K562 (cell line): ENCODE measurements around the gene GALR3. TPM values are rescaled to one million over a fixed set of nuclear protein-coding genes. Genes with fewer than 3 reads are reported as not detected.

ENCODE experiments used
- ATAC-seq: fragments of 200-7000 bp; cut with Tn5 transposase; 3 replicates; pipeline ENCODE4 v1.9.1; 2020; ENCODE audit warnings: moderate library complexity
- BruUV-seq: library from RNA; stranded (reverse); fragments of 400-500 nt; replicated peaks from 2 replicates; lab custom pipeline; 2021; lab: Mats Ljungman, UMichigan
- CTCF ChIA-PET: fragments of 300-600 bp; formaldehyde crosslinking; extraction: SDS; loops from one replicate; lab custom pipeline; 2021; ENCODE audit warnings: low intra/inter-chr PET ratio; lab: Yijun Ruan, JAX
- POLR2A ChIA-PET: fragments of 300-600, 350-650 bp; sonication (Branson Sonifier 250); formaldehyde crosslinking; extraction: SDS; loops from one replicate; lab custom pipeline; 2021; ENCODE audit warnings: antibody characterized with exemption, inconsistent platforms; lab: Yijun Ruan, JAX
- DNase-seq, 4 experiments: peaks; one replicate each; pipeline versions ENCODE4 v3.0.0 to v3.0.0-alpha.2; 2011 to 2018; ENCODE audit warnings: low spot score in 3 of 4, mixed read lengths in 3 of 4; ENCODE audit errors: extremely low read depth in 1 of 4
- FAIRE-seq: peaks from 2 replicates; lab custom pipeline; 2011; peaks lifted over from hg19 to GRCh38; lab: Jason Lieb, UNC
- H2AFZ ChIP-seq: 2 replicates; pipeline ENCODE4 v1.6.0; 2011; ENCODE audit warnings: low read depth, low read length, control low read depth, inconsistent platforms
- H3K27ac ChIP-seq: fragments of 200-600 bp; 3 replicates; pipeline ENCODE4 v1.8.0; 2011; ENCODE audit warnings: low read depth, mild to moderate bottlenecking, control low read depth, inconsistent platforms, low read length, moderate library complexity, mixed read lengths; ENCODE audit errors: extremely low read depth
- H3K27me3 ChIP-seq, 2 experiments: fragments of 300-600 bp in 1 of 2; 2 replicates in 1 of 2; 3 replicates in 1 of 2; pipeline versions ENCODE4 v1.6.0 to v1.8.0; 2011; ENCODE audit warnings: inconsistent platforms in 2 of 2, low read length in 2 of 2, mild to moderate bottlenecking in 1 of 2, mixed read lengths in 1 of 2, moderate library complexity in 1 of 2; ENCODE audit not compliant: control insufficient read depth in 2 of 2, insufficient read depth in 2 of 2
- H3K36me3 ChIP-seq: fragments of 300-600 bp; 3 replicates; pipeline ENCODE4 v1.8.0; 2011; ENCODE audit warnings: mild to moderate bottlenecking, low read length, inconsistent platforms; ENCODE audit not compliant: control insufficient read depth, insufficient read depth
- H3K4me1 ChIP-seq, 2 experiments: fragments of 200-600 bp in 1 of 2; replicated peaks in 1 of 2; 2 replicates in 1 of 2; 3 replicates in 1 of 2; pipeline versions ENCODE4 v1.5.1 to v1.8.0; 2011; ENCODE audit warnings: inconsistent platforms in 2 of 2, low read length in 2 of 2, mild to moderate bottlenecking in 1 of 2, mixed read lengths in 1 of 2, moderate library complexity in 1 of 2; ENCODE audit not compliant: control insufficient read depth in 2 of 2, insufficient read depth in 2 of 2
- H3K4me2 ChIP-seq: 2 replicates; pipeline ENCODE4 v1.6.1; 2011; ENCODE audit warnings: low read length, control low read depth, inconsistent platforms, mixed read lengths; ENCODE audit not compliant: insufficient read depth
- H3K4me3 ChIP-seq: fragments of 200-600 bp; sonication (generic), shearing (Covaris generic); 2 replicates; pipeline ENCODE4 v1.5.1; 2016; ENCODE audit warnings: control low read depth, inconsistent platforms
- H3K79me2 ChIP-seq: fragments of 200-600 bp; 3 replicates; pipeline ENCODE4 v1.8.0; 2011; ENCODE audit warnings: low read length, inconsistent platforms; ENCODE audit not compliant: control insufficient read depth, insufficient read depth
- H3K9ac ChIP-seq, 2 experiments: 2 replicates each; pipeline versions ENCODE4 v1.6.0 to v1.6.1; 2011; ENCODE audit warnings: low read depth in 2 of 2, low read length in 2 of 2, control low read depth in 1 of 2, inconsistent platforms in 1 of 2, mild to moderate bottlenecking in 1 of 2, mixed read lengths in 1 of 2; ENCODE audit not compliant: insufficient read depth in 1 of 2
- H3K9me1 ChIP-seq: one replicate; pipeline ENCODE4 v1.6.0; 2011; ENCODE audit warnings: inconsistent platforms, mild to moderate bottlenecking, low read length, moderate library complexity; ENCODE audit not compliant: control insufficient read depth, insufficient read depth
- H3K9me3 ChIP-seq: replicated peaks from 2 replicates; pipeline ENCODE4 v1.5.1; 2011; ENCODE audit warnings: low read depth, low read length, inconsistent platforms; ENCODE audit not compliant: control insufficient read depth, insufficient read depth
- H4K20me1 ChIP-seq: replicated peaks from 2 replicates; pipeline ENCODE4 v1.6.1; 2011; ENCODE audit warnings: low read length, inconsistent platforms, mixed read lengths; ENCODE audit not compliant: control insufficient read depth, insufficient read depth
- RBFOX2 ChIP-seq: fragments of 200-400 bp; formaldehyde crosslinking; IDR thresholded peaks from 2 replicates; pipeline ENCODE4 v1.6.1; 2017; ENCODE audit warnings: low read depth, mild to moderate bottlenecking, low read length, moderate library complexity
- TBP ChIP-seq: optimal IDR thresholded peaks from 2 replicates; pipeline ENCODE3; 2011; ENCODE audit warnings: low read depth, low read length, improper control_type of control experiment
- YY1 ChIP-seq, 3 experiments: IDR thresholded peaks; 2 replicates each; pipeline ENCODE4 v1.6.1; 2011; ENCODE audit warnings: low read length in 2 of 3, mild to moderate bottlenecking in 2 of 3, moderate library complexity in 2 of 3, borderline replicate concordance in 1 of 3, control low read depth in 1 of 3, low read depth in 1 of 3; ENCODE audit not compliant: insufficient read depth in 3 of 3, insufficient replicate concordance in 2 of 3, control insufficient read depth in 1 of 3, insufficient read length in 1 of 3; ENCODE audit errors: extremely low read depth in 1 of 3
- WGBS: fragments of 100-300 bp; shearing (Covaris generic); methylation state at CpG from one replicate; pipeline ENCODE4 v1.1.6; 2016; ENCODE audit warnings: low coverage, mixed read lengths; ENCODE audit not compliant: insufficient coverage; ENCODE audit errors: missing lambda C conversion rate; 5-methylcytosine and 5-hydroxymethylcytosine counted together
- in situ Hi-C: fragments of 300-500 bp; cut with MboI; formaldehyde crosslinking; loops from 4 replicates; pipeline ENCODE4 v1.15.0; 2018; ENCODE audit warnings: inconsistent platforms, mixed read lengths
- intact Hi-C: fragments of 100-400 bp; cut with micrococcal nuclease; formaldehyde crosslinking; loops from 2 replicates; pipeline ENCODE4 v1.14.2; 2022
- polyA plus RNA-seq, 8 experiments: library from polyadenylated mRNA; depleted of rRNA in 4 of 8; stranded (reverse) in 5 of 8; unstranded in 3 of 8; fragments of >200 nt; fragmentation: Nextera tagmentation in 2 of 8; fragmentation: Illumina TruSeq in 1 of 8; extraction: Ambion mirVana in 2 of 8; extraction: Trizol in 1 of 8; gene quantifications; 2 replicates each; pipeline versions ENCODE4 v1.2.1 to v1.2.3, GENCODE V29; 2011 to 2014; ENCODE audit warnings: inconsistent platforms in 1 of 8, missing spikeins in 1 of 8
- total RNA-seq, 7 experiments: library from RNA; depleted of rRNA in 6 of 7; stranded (reverse); fragments of >200 nt in 6 of 7; fragmentation: Illumina TruSeq in 2 of 7; extraction: Trizol in 2 of 7; gene quantifications; 2 replicates each; pipeline versions ENCODE4 v1.2.1 to v1.2.3, GENCODE V29; 2011 to 2021; ENCODE audit warnings: low replicate concordance in 1 of 7

The GALR3 gene
- total and polyA plus RNA-seq, 9 of the 15 experiments (the other 6 are each of a cell fraction or from before 2014, with no cell fraction given) = 0.13 TPM; not detected in 8

DNA sequence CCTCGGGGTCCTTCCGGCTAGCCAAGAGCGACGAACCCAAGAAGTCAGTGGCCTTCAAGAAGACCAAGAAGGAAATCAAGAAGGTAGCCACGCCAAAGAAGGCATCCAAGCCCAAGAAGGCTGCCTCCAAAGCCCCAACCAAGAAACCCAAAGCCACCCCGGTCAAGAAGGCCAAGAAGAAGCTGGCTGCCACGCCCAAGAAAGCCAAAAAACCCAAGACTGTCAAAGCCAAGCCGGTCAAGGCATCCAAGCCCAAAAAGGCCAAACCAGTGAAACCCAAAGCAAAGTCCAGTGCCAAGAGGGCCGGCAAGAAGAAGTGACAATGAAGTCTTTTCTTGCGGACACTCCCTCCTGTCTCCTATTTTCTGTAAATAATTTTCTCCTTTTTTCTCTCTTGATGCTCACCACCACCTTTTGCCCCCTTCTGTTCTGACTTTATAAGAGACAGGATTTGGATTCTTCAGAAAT lies 17.3 kb upstream of the GALR3 start:
- FAIRE-seq = no peak
- H3K27ac ChIP-seq = peak overlapping the region; percentile 69
- in situ Hi-C loops (no loop called here), intact Hi-C loops (no loop called here)
- no peaks in the 10 kb centered on the region for H3K9me3 ChIP-seq
- no TSS peak for BruUV-seq
- 75% methylated on average over 8 of the region's 10 CpGs for WGBS
- H2AFZ ChIP-seq = peak overlapping the region; percentile 85
- no peaks in the 10 kb centered on the region for H4K20me1 ChIP-seq
- no peak overlapping the region for H3K4me2 ChIP-seq
- H3K36me3 ChIP-seq = peaks cover 7% of the 10 kb centered on the region; the same call in 2 of the 3 replicates
- H3K27me3 ChIP-seq = no peaks in the 10 kb centered on the region
- peaks cover 34 to 58% of the 10 kb centered on the region in 2 experiments for H3K4me1 ChIP-seq
- H3K9me1 ChIP-seq = no peaks in the 10 kb centered on the region
- TF ChIP-seq RBFOX2 (0 out of 2 replicates have a peak, but pooled peaks have one; percentile 4), TBP (peak; percentile 16), YY1 (IDR thresholded peaks at IDR 0.05; ENCODE audit: borderline replicate concordance in 1 of 3, control insufficient read depth in 1 of 3, extremely low read depth in 1 of 3, insufficient read depth in 3 of 3, insufficient read length in 1 of 3, insufficient replicate concordance in 2 of 3, low read depth in 1 of 3, low read length in 2 of 3) (no peak)
- no peak for DNase-seq
- H3K4me3 ChIP-seq = no peak overlapping the region
- POLR2A ChIA-PET = no interaction called here
- CTCF ChIA-PET = no interaction called here
- ATAC-seq = no peak
- peaks cover 27% of the 10 kb centered on the region for H3K79me2 ChIP-seq
- peak overlapping the region; percentile 65 to 78; a peak in 3 of 4 replicates for H3K9ac ChIP-seq
